Activated CD8-positive, alpha-beta memory T cell treated with anti-CD3 and anti-CD28 coated beads, Interleukin-2, amount 50 U/mL, for 48 hours (primary cell): ENCODE measurements around the gene PGPEP1.
"Not testable (repeated sequence)": the region's sequence is repeated elsewhere in the genome, so short reads cannot be mapped to it uniquely, and the experiment has no call there.

ENCODE experiments used
- DNase-seq: peaks from one replicate; pipeline ENCODE4 v3.0.0-alpha.2; 2020

Gene PGPEP1

DNA sequence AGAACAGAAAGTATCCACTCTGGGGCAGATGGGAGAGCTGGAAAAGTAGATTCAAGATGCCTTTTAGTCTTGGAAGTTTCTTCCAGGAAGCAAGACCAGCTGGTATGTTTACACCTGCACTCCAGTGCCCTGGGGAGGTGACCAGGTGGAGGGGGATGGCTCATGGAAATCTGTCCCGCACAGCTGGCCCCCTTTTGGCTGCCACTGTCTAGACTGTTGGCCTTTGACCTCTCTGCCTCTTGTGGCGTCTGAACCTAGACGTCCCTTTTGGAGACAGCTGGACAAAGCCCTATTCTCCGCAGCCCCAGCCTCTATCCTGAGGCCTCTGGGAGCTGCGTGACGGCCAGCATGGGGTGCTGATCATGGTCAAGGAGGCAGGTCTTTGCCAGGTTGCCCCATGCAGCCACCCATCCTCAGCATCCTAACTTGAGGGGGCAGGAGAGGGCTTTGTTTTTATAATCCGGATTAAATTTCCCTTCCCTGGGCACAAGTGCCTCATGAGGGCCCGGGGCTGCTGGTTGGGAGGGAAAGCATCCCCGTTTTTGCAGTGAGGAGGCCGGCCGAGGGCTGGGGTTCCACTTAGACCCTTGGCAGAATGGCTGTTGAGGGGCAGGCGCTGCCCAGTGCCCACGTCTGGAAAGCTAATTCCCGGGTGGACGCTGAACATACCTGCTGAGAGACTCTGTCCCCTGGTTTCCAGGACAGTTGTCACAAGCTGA, 28.3 kb downstream of the PGPEP1 start:
- no peak for DNase-seq

DNA sequence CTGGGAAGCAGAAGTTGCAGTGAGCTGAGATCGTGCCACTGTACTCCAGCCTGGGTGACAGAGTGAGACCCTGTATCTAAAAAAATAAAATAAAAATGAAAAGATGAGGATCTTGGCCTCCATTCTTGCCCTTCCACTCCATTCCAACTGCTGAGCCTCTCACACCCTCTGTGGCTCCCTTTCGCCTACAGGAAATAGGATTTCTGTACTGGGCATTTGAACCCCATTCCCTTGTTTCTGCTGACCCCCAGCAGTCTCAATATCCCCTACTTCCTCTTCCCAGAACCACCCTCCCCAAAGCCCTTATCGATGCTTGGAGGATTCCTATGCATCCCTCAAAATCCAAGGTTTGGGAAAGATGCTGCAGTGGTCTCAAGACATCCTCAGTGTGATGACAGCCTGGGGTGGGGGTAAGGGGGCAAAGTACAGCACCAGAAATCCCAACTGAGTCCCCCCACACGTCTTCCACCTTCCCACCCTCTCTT, 33.1 kb downstream of the PGPEP1 start:
- no peak for DNase-seq

DNA sequence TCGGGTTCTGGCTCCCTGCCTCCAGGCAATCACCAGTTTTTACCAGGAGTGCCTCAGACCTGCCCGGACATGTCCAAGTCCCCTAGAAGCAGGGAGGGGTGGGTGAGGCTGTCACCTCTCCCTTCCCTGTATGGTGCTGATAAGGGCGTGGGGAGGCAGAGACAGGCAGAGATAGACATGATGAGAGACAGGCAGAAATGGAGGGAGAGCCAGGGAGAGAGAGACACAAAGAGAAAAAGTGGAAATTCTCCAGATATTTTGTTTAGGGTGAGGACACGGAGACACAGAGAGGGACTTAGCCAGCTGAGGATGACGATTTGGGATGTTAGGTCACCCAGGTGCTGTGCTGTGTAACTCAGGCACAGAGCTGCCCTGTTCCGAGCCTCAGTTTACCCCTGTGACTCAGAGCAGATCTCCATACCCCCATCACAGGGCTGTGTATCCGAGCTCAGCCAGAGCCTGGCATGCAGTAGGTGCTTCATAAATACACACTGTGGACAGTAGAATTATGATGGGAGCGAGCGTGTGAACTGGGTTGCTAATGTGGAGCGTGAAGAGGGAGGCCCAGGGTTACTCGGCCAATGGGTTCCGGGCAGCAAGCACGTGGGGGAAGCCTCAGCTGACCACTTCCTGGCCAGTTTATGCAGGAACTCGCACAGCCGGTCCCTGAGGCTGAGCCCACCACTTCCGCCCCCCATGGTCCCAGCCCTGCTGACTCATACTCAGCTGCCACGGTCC, 33.7 kb downstream of the PGPEP1 start:
- peak; percentile 77 for DNase-seq

DNA sequence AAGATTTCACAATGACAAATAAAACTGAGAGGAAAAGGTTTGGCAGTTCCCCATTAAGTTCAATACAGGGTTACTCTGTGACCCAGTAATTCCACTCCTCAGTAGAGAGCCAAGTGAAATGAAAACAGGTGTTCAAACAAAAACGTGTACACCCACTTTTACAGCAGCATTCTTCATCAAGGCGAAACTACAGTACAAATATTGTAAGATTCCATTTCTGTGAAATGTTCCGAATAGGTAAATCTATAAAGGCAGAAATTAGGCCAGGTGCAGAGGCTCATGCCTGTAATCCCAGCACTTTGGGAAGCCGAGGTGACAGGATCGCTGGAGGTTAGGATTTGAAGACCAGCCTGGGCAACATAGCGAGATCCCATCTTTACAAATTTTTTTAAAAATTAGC, 36.6 kb downstream of the PGPEP1 start:
- DNase-seq, result no peak

DNA sequence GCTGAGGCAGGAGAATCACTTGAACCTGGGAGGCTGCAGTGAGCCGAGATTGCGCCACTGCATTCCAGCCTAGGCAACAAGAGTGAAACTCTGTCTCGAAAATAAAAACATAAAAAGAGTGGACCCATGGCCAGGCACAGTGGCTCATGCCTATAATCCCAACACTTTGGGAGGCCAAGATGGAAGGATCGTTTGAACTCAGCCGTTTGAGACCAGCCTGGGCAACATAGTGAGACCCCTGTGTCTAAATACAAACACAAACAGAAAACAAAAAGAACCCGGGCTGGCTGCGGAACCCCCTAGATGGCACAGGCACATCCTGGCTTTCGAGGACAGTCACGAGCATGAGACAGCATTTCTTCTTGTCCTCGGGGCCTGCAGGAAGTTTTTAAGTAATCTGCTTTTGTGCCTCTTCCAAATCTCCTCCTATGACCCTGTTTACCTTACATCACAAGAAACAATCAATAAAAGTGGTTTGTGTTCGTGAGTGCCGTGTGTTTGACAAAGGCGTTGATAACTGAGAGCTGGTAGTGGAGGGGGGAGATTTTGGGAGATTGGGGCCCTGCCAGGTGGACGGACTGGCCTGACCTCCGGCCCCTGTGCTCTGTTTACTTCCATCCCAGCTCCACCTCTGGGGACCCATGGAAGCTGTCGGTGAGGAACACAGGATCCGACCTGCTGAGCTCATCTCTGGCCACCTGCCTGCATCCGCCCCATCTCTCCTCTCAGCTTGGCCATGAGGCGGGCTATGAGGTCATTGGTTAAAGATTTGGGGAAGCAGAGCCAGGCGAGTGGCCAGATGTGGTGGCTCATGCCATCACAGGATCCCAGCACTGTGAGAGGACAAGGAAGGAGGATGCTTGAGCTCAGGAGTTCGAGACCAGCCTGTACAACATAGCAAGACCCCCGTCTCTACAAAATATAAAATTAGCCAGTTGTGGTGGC, 39.7 kb downstream of the PGPEP1 start:
- DNase-seq, result no peak

DNA sequence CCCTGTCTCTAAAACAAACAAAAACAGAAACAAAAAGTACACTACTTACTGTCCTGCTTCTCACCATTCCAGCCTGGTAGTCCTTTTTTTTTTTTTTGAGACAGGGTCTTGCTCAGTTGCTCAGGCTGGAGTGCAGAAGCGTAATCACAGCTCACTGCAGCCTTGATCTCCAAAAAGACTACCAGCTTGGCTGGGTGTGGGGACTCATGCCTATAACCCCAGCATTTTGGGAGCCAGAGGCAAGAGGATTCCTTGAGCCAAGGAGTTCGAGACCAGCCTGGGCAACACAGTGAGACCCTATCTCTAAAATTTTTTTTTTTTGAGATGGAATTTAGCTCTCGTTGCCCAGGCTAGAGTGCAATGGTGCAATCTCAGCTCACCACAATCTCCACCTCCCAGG, 40.4 kb downstream of the PGPEP1 start:
- no peak for DNase-seq

DNA sequence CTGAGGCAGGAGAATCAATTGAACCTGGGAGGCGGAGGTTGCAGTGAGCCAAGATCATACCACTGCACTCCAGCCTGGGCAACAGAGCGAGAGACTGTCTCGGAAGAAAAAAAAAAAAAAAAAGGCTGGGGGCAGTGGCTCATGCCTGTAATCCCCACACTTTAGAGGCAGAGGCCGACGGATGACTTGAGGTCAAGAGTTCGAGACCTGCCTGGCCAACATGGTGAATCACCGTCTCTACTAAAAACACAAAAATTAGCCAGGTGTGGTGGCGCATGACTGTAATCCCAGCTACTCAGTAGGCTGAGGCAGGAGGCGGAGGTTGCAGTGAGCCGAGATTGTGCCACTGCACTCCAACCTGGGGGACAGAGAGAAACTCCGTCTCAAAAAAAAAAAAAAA, 43.2 kb downstream of the PGPEP1 start:
- DNase-seq, result not testable (repeated sequence)

DNA sequence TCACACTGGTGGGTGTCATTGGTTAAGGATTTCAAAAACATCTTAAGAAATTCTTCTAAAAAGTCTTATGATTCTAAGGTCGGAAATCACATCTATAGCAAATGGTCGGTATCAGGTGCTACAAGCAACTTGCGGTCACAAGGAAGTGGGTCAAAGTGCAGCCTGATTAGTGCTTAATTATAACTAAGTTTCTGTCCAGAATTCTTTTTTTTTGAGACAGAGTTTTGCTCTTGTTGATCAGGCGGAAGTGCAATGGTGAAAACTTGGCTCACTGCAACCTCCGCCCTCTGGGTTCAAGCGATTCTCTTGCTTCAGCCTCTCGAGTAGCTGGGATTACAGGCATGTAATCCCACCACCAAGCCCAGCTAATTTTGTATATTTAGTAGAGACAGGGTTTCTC, 44.4 kb downstream of the PGPEP1 start:
- no peak for DNase-seq

DNA sequence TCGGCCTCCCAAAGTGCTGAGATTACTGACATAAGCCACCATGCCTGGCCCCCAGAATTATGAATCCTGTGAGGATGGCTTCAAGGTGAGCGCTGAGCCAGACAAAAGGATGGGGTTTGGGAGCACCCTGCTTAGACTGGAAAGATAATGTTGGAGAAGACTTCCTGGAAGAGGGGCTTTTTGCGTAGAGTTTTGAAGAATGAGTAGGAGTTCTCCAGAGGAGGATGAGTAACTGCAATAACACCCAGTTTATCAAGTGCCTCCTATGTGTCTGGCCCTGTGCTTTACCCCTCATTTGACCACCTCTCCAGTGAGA, 44.9 kb downstream of the PGPEP1 start:
- no peak for DNase-seq

DNA sequence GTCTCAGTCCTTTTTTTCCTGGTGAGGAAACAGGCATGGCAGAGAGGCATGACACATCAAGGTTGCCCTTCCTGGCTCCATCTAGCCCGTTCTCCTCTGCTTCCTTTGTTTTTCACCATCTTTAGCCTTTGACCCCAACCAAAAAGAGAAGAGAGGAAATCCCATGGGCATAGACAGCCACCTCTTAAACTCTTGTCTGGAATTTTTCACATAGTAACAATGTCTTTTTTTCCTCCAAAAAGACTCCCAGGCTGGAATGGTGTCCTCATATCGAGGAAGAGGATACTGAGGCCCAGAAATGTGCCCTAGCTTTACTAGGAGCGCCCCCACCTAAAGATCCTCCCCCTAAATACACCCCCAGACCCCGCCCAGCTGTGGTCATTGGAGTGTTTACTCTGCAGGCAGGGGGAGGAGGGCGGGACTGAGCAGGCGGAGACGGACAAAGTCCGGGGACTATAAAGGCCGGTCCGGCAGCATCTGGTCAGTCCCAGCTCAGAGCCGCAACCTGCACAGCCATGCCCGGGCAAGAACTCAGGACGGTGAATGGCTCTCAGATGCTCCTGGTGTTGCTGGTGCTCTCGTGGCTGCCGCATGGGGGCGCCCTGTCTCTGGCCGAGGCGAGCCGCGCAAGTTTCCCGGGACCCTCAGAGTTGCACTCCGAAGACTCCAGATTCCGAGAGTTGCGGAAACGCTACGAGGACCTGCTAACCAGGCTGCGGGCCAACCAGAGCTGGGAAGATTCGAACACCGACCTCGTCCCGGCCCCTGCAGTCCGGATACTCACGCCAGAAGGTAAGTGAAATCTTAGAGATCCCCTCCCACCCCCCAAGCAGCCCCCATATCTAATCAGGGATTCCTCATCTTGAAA, 45.5 kb downstream of the PGPEP1 start, which contains the start of gene GDF15:
Gene GDF15, plus strand, starts transcription at position 484 of the 868 bp plus-strand sequence. Its CDS starts 32 bp downstream, at position 516.
- DNase-seq, result peak; percentile 77

DNA sequence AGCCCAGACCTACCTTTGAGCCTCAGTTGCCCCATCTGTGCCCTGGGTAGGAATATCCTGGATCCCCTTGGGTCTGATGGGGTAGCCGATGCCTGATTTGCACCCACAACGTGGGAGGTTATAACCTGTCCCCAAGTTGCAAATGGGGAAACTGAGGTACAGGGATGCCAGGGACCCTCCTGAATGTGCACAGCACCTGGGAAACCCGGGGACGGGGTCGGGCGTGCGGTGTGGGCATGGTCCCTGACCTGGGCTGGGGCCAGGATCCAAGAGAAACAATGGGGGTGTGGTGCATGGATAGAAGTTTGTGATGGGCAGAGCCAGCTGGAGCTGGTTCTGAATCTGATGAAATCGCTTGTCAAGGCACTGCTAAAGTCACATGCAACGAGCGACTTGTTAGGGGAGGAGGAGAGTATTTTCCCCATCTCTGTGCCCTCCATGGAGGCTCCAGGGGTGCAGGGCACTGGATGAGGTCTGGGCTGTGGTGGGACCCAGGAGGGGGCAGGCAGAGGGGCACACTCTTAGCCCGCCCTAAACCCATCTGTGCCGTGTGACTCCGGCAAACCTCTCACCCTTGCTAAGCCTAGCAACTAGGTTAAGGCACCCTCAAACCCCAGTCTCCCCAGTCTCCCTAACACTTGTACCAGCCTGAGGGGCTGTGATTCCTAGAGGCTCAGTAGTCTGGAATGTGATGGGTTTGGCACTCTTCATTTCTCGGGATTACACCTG, 46.3 kb downstream of the PGPEP1 start:
- DNase-seq, result no peak

DNA sequence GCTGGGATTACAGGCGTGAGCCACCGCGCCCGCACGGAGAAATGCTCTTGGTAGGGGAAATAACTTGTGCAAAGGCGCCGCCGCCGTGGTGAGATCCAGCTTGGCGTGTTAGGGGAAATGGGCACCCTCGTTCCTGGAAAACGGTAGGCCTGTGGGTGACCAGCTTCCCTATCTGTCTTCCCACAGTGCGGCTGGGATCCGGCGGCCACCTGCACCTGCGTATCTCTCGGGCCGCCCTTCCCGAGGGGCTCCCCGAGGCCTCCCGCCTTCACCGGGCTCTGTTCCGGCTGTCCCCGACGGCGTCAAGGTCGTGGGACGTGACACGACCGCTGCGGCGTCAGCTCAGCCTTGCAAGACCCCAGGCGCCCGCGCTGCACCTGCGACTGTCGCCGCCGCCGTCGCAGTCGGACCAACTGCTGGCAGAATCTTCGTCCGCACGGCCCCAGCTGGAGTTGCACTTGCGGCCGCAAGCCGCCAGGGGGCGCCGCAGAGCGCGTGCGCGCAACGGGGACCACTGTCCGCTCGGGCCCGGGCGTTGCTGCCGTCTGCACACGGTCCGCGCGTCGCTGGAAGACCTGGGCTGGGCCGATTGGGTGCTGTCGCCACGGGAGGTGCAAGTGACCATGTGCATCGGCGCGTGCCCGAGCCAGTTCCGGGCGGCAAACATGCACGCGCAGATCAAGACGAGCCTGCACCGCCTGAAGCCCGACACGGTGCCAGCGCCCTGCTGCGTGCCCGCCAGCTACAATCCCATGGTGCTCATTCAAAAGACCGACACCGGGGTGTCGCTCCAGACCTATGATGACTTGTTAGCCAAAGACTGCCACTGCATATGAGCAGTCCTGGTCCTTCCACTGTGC, 47.9 kb downstream of the PGPEP1 start:
- DNase-seq, result peak; percentile 98

DNA sequence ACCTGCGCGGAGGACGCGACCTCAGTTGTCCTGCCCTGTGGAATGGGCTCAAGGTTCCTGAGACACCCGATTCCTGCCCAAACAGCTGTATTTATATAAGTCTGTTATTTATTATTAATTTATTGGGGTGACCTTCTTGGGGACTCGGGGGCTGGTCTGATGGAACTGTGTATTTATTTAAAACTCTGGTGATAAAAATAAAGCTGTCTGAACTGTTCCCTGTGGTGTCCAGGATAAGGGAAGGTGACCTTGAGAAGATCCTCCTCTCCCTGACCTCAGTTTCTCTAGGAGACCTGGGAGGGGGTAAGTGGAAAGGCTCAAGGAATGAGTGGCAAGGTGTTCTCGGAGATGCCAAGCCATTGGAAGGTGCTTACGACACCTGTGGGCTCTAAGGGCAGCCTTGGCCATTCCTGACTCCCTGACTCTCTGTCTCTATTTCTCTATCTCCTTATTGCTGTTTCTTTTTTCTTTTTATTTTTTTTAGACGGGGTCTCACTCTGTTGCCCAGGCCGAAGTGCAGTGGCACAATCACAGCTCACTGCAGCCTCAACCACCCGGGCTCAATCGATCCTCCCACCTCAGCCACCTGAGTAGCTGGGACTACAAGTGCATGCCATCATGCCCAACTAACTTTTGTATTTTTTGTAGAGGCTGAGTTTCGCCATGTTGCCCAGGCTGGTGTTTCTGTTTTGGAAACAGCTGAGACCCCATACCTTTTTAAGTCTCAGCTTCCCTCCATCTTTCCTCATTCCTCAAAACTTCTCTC, 48.7 kb downstream of the PGPEP1 start:
- DNase-seq, result no peak

DNA sequence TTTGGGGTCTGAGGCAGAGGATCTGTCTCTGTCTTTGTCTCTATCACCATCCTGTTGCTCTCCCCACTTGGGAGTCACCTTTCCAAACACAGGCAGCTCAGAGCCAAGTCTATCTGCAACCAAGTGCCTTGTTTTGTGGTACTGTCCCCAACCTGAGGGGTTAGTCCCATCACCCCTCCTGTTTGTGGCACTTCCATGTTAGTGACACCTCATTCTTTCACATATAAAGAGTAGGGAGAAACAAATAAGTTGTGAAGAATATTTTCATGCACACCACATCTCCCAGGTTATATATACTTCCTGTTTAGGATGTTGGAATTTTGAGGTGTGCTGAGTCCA, 49.3 kb downstream of the PGPEP1 start:
- no peak for DNase-seq

DNA sequence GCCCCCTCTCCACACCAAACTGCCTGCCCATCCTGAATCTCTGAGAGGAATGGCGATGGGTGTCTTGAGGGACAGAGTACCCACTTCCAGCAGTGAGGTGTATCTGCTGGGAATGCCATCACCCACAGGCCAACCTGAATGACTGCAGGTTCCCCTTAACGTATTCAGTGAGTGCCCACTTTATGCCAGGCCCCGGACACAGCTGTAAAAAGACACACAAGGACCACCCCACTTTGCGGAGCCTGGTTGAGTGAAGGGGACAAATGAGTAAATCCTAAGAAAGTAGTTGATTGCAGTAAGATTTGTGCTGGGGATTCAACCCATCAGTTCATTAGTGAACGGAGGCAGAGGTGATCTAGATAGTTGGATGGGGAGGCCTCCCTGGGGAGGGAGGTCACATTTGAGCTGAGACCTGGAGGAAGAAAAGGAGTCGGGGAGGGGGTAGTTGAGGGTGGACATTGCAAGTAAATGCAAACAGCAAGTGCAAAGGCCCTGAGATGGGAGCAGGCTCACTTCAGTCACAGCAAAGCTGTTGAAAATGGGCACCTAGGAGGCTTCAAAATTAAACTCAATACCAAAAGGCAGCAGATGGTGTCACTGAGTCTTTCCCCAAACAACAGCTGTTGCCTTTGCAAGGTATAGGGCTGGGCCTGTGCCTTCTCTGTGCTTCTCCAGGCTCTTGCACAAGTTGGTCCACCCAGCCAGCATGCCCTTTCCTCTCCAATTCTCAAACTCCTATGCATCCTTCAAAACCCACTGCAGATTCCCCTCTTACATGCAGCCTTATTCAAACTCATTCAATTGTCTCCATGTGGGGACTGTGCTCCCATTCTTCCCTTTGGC, 49.9 kb downstream of the PGPEP1 start:
- DNase-seq, result no peak

DNA sequence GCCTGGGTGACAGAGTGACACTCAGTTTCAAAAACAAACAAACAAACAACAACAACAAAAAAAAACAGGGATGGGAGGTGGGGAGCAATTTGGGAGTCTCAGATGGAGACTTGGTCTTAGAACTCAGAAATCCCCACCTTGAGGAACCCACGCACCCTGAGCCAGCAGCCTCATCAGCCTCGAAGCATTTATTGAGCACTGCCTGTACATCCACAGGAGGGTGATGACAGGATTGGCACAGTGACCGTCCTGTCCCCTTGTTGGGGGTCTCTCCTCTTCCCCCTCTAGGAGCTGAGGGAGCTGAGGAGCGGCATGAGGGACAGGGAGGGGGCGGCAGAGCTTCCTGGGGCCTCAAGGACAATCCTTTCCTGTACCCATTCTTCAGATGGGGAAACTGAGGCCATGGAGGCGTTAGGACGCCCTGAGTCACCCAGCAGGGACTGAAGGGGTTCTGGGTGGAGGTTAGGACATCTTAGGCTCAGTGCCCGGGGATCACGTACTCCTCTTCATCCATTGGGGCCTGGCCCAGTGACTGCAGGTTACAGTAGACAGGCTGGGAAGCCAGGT, 51.2 kb downstream of the PGPEP1 start:
- DNase-seq, result no peak

DNA sequence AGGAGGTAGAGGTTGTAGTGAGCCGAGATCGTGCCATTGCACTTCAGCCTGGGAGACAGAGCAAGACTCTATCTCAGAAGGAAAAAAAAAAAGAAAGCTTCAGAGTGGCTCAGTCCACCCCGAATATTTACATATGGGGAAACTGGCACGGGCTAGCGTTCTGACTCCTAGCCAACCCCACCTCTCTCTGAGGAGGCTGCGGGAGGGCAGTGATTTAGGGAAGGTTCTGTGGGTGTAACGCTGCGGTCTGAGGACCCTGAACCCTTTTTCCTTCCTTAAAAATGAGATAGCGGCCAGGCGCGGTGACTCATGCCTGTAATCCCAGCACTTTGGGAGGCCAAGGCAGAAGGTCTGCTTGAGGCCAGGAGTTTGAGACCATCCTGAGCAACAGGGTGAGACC, 52.0 kb downstream of the PGPEP1 start:
- DNase-seq, result no peak

DNA sequence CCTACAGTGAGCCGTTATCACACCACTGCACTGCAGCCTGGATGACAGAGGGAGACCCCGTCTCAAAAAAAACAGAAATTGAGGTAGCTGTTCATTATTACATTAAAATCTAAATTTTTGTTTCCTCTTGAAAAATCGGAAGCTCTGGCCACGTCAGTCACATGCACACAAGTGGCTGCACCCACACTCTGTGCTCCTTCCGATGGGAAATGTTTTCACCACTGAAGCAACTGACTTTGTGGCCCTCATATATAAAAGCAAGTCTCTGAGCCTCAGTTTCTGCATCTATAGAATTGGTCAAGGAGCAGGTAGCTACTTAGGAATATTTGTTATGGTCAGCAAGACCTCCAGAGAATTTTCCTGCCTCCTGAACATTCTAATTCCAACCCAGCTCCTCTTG, 52.5 kb downstream of the PGPEP1 start:
- DNase-seq, result no peak

DNA sequence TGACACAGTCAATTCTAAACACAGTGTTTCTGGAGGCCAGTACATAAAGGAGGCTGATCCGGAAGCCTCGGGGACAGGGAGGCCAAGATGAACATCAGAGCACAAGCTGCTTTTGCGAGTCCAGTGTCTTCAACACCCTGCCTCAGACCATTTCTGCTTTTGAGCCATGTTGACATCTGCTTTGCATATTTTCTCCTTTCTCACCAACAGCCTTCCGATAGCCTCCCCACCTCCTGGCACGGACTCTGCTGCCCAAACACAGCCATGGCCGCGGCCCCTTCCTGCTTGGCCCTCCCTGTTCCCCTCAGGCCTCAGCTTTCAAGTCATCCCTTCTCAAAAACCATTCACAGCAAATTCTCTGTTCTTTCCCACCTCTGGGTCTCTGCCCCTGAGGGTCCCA, 53.4 kb downstream of the PGPEP1 start:
- no peak for DNase-seq
